NB4 (cell line): ENCODE results near the gene EPB41L2.

Experiments used
- DNase-seq: peaks from one replicate; pipeline ENCODE4 v3.0.0; 2010; ENCODE audit warnings: low read depth
- H3K4me3 ChIP-seq: one replicate; pipeline ENCODE4 v1.5.1; 2011; ENCODE audit warnings: mild to moderate bottlenecking, low read depth, low read length, moderate library complexity
- CTCF ChIP-seq: IDR thresholded peaks from one replicate; pipeline ENCODE4 v1.5.1; 2012; ENCODE audit warnings: low read depth, low read length
- MAX ChIP-seq: IDR thresholded peaks from 2 replicates; pipeline ENCODE4 v1.6.1; 2011; ENCODE audit warnings: low read depth, low read length
- MYC ChIP-seq: IDR thresholded peaks from 2 replicates; pipeline ENCODE4 v1.6.1; 2011; ENCODE audit warnings: low read depth, low read length
- POLR2A ChIP-seq: IDR thresholded peaks from 2 replicates; pipeline ENCODE4 v1.6.1; 2011; ENCODE audit warnings: mild to moderate bottlenecking; ENCODE audit not compliant: insufficient read length; ENCODE audit errors: extremely low read depth

EPB41L2 gene

GRCh38 chr6:130858498-130859160, 204.4 kb downstream of the EPB41L2 start:
- H3K4me3 ChIP-seq, result no peak overlapping the region
- DNase-seq, result no peak
- TF ChIP-seq MYC (no peak), POLR2A (no peak), CTCF (no peak), MAX (no peak)

GRCh38 chr6:130858054-130858453, 205.0 kb downstream of the EPB41L2 start:
- no peak for DNase-seq
- TF ChIP-seq MAX, result no peak
- no peak for TF ChIP-seq MYC
- no peak for TF ChIP-seq POLR2A
- TF ChIP-seq CTCF, result no peak
- no peak overlapping the region for H3K4me3 ChIP-seq

GRCh38 chr6:130853555-130854183, 209.4 kb downstream of the EPB41L2 start:
- H3K4me3 ChIP-seq, result no peak overlapping the region
- DNase-seq, result no peak
- TF ChIP-seq CTCF, result no peak

GRCh38 chr6:130852844-130853554, 210.0 kb downstream of the EPB41L2 start:
- TF ChIP-seq MYC (no peak), POLR2A (no peak), MAX (no peak), CTCF (no peak)
- no peak for DNase-seq
- no peak overlapping the region for H3K4me3 ChIP-seq

- no peak for TF ChIP-seq MYC
- DNase-seq, result no peak
Observed at GRCh38 chr6:130851026-130851425, 212.0 kb downstream of the EPB41L2 start.

GRCh38 chr6:130849594-130849993, 213.5 kb downstream of the EPB41L2 start:
- TF ChIP-seq POLR2A, result no peak
- TF ChIP-seq CTCF, result no peak

More at GRCh38 chr6:130851026-130851425, 212.0 kb downstream of the EPB41L2 start:
- H3K4me3 ChIP-seq, result no peak overlapping the region

More at GRCh38 chr6:130849594-130849993, 213.5 kb downstream of the EPB41L2 start:
- no peak overlapping the region for H3K4me3 ChIP-seq
- DNase-seq, result no peak
